HepG2 (cell line): Measurements from ENCODE around the gene ARSJ. TPM values are rescaled to one million over a fixed set of nuclear protein-coding genes. Genes with fewer than 3 reads are reported as not detected.

Experiments
- ARID2 ChIP-seq: sonication (generic); formaldehyde crosslinking; IDR thresholded peaks from 2 replicates; pipeline ENCODE4 v1.8.1; 2022; ENCODE audit warnings: mild to moderate bottlenecking, missing genetic modification reagents, borderline replicate concordance
- CENPBD1 ChIP-seq: sonication (generic); formaldehyde crosslinking; IDR thresholded peaks from 2 replicates; pipeline ENCODE4 v1.8.0; 2022; ENCODE audit warnings: missing genetic modification reagents, low read depth, mild to moderate bottlenecking, borderline replicate concordance
- CERS6 ChIP-seq: sonication (generic); formaldehyde crosslinking; IDR thresholded peaks from 2 replicates; pipeline ENCODE4 v1.5.0; 2020; ENCODE audit warnings: missing genetic modification reagents
- KMT2A ChIP-seq: sonication (generic); formaldehyde crosslinking; IDR thresholded peaks from 2 replicates; pipeline ENCODE4 v1.4.0; 2020; ENCODE audit warnings: missing genetic modification reagents
- SRSF9 ChIP-seq: fragments of 200-400 bp; formaldehyde crosslinking; IDR thresholded peaks from 2 replicates; pipeline ENCODE4 v1.6.1; 2018; ENCODE audit warnings: borderline replicate concordance, mild to moderate bottlenecking, low read depth, low read length; ENCODE audit not compliant: insufficient read depth, poor library complexity, severe bottlenecking
- TOPORS ChIP-seq: sonication (generic); formaldehyde crosslinking; IDR thresholded peaks from 2 replicates; pipeline ENCODE4 v1.8.0; 2023; ENCODE audit warnings: mild to moderate bottlenecking, missing genetic modification reagents
- ZNF256 ChIP-seq: sonication (generic); formaldehyde crosslinking; conservative IDR thresholded peaks from 2 replicates; pipeline ENCODE4 v1.4.0; 2020; ENCODE audit warnings: missing genetic modification reagents
- ZNF407 ChIP-seq: sonication (generic); formaldehyde crosslinking; IDR thresholded peaks from one replicate; pipeline ENCODE4 v1.5.1; 2020; ENCODE audit warnings: mild to moderate bottlenecking, missing genetic modification reagents; ENCODE audit errors: not compliant biosample characterization
- polyA plus RNA-seq, 8 experiments: library from polyadenylated mRNA; depleted of rRNA in 3 of 8; stranded (reverse) in 7 of 8; unstranded in 1 of 8; fragments of >200 nt; fragmentation: Illumina TruSeq in 4 of 8; extraction: Trizol in 4 of 8; gene quantifications; 2 replicates each; pipeline versions ENCODE4 v1.2.1 to v1.2.3, GENCODE V29; 2011 to 2016; ENCODE audit warnings: low read depth in 4 of 8, missing spikeins in 1 of 8, mixed read lengths in 1 of 8; ENCODE audit not compliant: insufficient read depth in 1 of 8
- total RNA-seq, 5 experiments: library from RNA; depleted of rRNA; stranded (reverse); fragments of >200 nt; fragmentation: Illumina TruSeq; extraction: Trizol; gene quantifications; 2 replicates each; pipeline ENCODE4 v1.2.3, GENCODE V29; 2016; ENCODE audit warnings: low read depth in 1 of 5

Gene ARSJ
- total and polyA plus RNA-seq, 2 of the 13 experiments (the other 11 are each of a cell fraction or from before 2014, with no cell fraction given) = not detected

- TF ChIP-seq CERS6 (no peak), ZNF407 (CRISPR knock-in tag) (no peak), SRSF9 (no peak), ZNF256 (no peak), CENPBD1 (CRISPR knock-in tag) (no peak), ARID2 (CRISPR knock-in tag) (no peak), KMT2A (CRISPR knock-in tag) (no peak), TOPORS (CRISPR knock-in tag) (no peak)
- TF ChIP-seq, all 625 proteins: peak for 0
Observed at GRCh38 chr4:113971706-113972360, 7.6 kb downstream of the ARSJ start (continued).
